ENCODE results near the gene TOM1.

- TF ChIP-seq CTCF (IDR thresholded peaks at IDR 0.05; ENCODE audit: poor library complexity) (no peak), EZH2 (IDR thresholded peaks at IDR 0.05; ENCODE audit: borderline replicate concordance) (no peak), EZH2phosphoT487 (IDR thresholded peaks at IDR 0.05; ENCODE audit: low read depth, severe bottlenecking, unreplicated experiment) (no peak)
These were observed 25.5 kb downstream of the TOM1 start for GRCh38 chr22:35325209-35325608.
